IMR-90 (cell line): ENCODE data around the gene PNO1. TPM values are rescaled to one million over a fixed set of nuclear protein-coding genes. Genes with fewer than 3 reads are reported as not detected.

ENCODE experiments used
- ATAC-seq: fragments of 200-7000 bp; cut with Tn5 transposase; 2 replicates; pipeline ENCODE4 v1.9.1; 2020; ENCODE audit warnings: low read depth, mild to moderate bottlenecking, moderate library complexity
- BruUV-seq: library from RNA; stranded (reverse); fragments of 400-500 nt; replicated peaks from 2 replicates; lab custom pipeline; 2021; lab: Mats Ljungman, UMichigan
- CTCF ChIA-PET: fragments of 300-600 bp; formaldehyde crosslinking; extraction: SDS; loops from one replicate; lab custom pipeline; 2021; ENCODE audit warnings: antibody characterized with exemption; lab: Yijun Ruan, JAX
- POLR2A ChIA-PET: fragments of 300-600 bp; sonication (Branson Sonifier 250); formaldehyde crosslinking; loops from one replicate; lab custom pipeline; 2022; ENCODE audit warnings: antibody characterized with exemption; ENCODE audit not compliant: unreplicated experiment; lab: Charles Lee
- DNase-seq: peaks from one replicate; pipeline ENCODE4 v3.0.0; 2013
- H2AFZ ChIP-seq: replicated peaks from 2 replicates; pipeline ENCODE3; 2013; ENCODE audit warnings: low read length, mild to moderate bottlenecking; ENCODE audit not compliant: poor library complexity
- H2AK5ac ChIP-seq: 2 replicates; pipeline ENCODE4 v1.6.1; 2013; ENCODE audit warnings: low read depth, low read length, inconsistent platforms
- H2AK9ac ChIP-seq: replicated peaks from 2 replicates; pipeline ENCODE3; 2013; ENCODE audit warnings: mild to moderate bottlenecking, low read depth, low read length, moderate library complexity; ENCODE audit not compliant: poor library complexity
- H2BK120ac ChIP-seq: 2 replicates; pipeline ENCODE4 v1.6.1; 2013; ENCODE audit warnings: low read depth, low read length, inconsistent platforms
- H2BK15ac ChIP-seq: 3 replicates; pipeline ENCODE4 v1.6.1; 2013; ENCODE audit warnings: low read depth, low read length, inconsistent platforms
- H2BK20ac ChIP-seq: 2 replicates; pipeline ENCODE4 v1.6.1; 2013; ENCODE audit warnings: low read depth, mild to moderate bottlenecking, inconsistent platforms, low read length, moderate library complexity
- H2BK5ac ChIP-seq: 2 replicates; pipeline ENCODE4 v1.6.1; 2013; ENCODE audit warnings: mild to moderate bottlenecking, low read depth, low read length, inconsistent platforms; ENCODE audit not compliant: poor library complexity, severe bottlenecking
- H3K14ac ChIP-seq: replicated peaks from 2 replicates; pipeline ENCODE4 v1.6.1; 2013; ENCODE audit warnings: low read depth, low read length, inconsistent platforms
- H3K18ac ChIP-seq: 2 replicates; pipeline ENCODE4 v1.6.1; 2013; ENCODE audit warnings: low read depth, low read length, control low read depth
- H3K23ac ChIP-seq: 2 replicates; pipeline ENCODE4 v1.6.1; 2013; ENCODE audit warnings: low read depth, low read length, inconsistent platforms
- H3K27ac ChIP-seq: 2 replicates; pipeline ENCODE4 v1.5.1; 2013; ENCODE audit warnings: mild to moderate bottlenecking, control low read depth, low read length; ENCODE audit not compliant: insufficient read depth
- H3K27me3 ChIP-seq: 2 replicates; pipeline ENCODE4 v1.6.1; 2013; ENCODE audit warnings: low read length; ENCODE audit not compliant: control insufficient read depth, insufficient read depth
- H3K36me3 ChIP-seq: 2 replicates; pipeline ENCODE4 v1.6.1; 2013; ENCODE audit warnings: low read length, mixed read lengths; ENCODE audit not compliant: control insufficient read depth, insufficient read depth
- H3K4ac ChIP-seq: 2 replicates; pipeline ENCODE4 v1.6.1; 2013; ENCODE audit warnings: low read depth, low read length, inconsistent platforms
- H3K4me1 ChIP-seq: 2 replicates; pipeline ENCODE4 v1.6.1; 2013; ENCODE audit warnings: low read length, mixed read lengths; ENCODE audit not compliant: control insufficient read depth, insufficient read depth
- H3K4me2 ChIP-seq: 2 replicates; pipeline ENCODE4 v1.6.1; 2013; ENCODE audit warnings: low read depth, mild to moderate bottlenecking, control low read depth, low read length, moderate library complexity
- H3K4me3 ChIP-seq: 2 replicates; pipeline ENCODE4 v1.5.1; 2013; ENCODE audit warnings: low read depth, mild to moderate bottlenecking, control low read depth, low read length, moderate library complexity; ENCODE audit not compliant: insufficient read depth
- H3K56ac ChIP-seq: 2 replicates; pipeline ENCODE4 v1.6.1; 2013; ENCODE audit warnings: low read length, inconsistent platforms; ENCODE audit not compliant: insufficient read depth; ENCODE audit errors: extremely low read depth
- H3K79me1 ChIP-seq, 2 experiments: 2 replicates each; pipeline ENCODE4 v1.6.1; 2013; ENCODE audit warnings: low read length in 2 of 2, inconsistent platforms in 1 of 2, low read depth in 1 of 2
- H3K9ac ChIP-seq: 2 replicates; pipeline ENCODE4 v1.6.1; 2013; ENCODE audit warnings: low read depth, low read length, control low read depth
- H3K9me1 ChIP-seq: 2 replicates; pipeline ENCODE4 v1.6.1; 2013; ENCODE audit warnings: low read length, inconsistent platforms; ENCODE audit not compliant: insufficient read depth
- H3K9me3 ChIP-seq: 2 replicates; pipeline ENCODE4 v1.6.1; 2013; ENCODE audit warnings: low read length; ENCODE audit not compliant: control insufficient read depth, insufficient read depth
- H4K20me1 ChIP-seq: 2 replicates; pipeline ENCODE4 v1.6.1; 2013; ENCODE audit warnings: low read length, inconsistent platforms; ENCODE audit not compliant: insufficient read depth
- H4K5ac ChIP-seq: 2 replicates; pipeline ENCODE4 v1.6.1; 2013; ENCODE audit warnings: mild to moderate bottlenecking, low read depth, low read length, control low read depth
- H4K8ac ChIP-seq, 2 experiments: 2 replicates each; pipeline ENCODE4 v1.6.1; 2013; ENCODE audit warnings: low read depth in 2 of 2, low read length in 2 of 2, control low read depth in 1 of 2, inconsistent platforms in 1 of 2
- H4K91ac ChIP-seq: 2 replicates; pipeline ENCODE4 v1.6.1; 2013; ENCODE audit warnings: low read depth, low read length, inconsistent platforms; ENCODE audit not compliant: insufficient read depth
- CEBPB ChIP-seq: IDR thresholded peaks from 2 replicates; pipeline ENCODE4 v1.6.1; 2012; ENCODE audit warnings: low read depth, low read length, improper control_type of control experiment
- FOS ChIP-seq: fragments of 150-350 bp; IDR thresholded peaks from 2 replicates; pipeline ENCODE4 v1.6.1; 2016; ENCODE audit warnings: low read depth, low read length
- MAFK ChIP-seq: IDR thresholded peaks from 2 replicates; pipeline ENCODE4 v1.6.1; 2012; ENCODE audit warnings: low read depth, low read length, improper control_type of control experiment
- MAZ ChIP-seq: IDR thresholded peaks from 2 replicates; pipeline ENCODE4 v1.6.1; 2012; ENCODE audit warnings: low read depth, mild to moderate bottlenecking, low read length, improper control_type of control experiment, moderate library complexity, borderline replicate concordance
- POLR2A ChIP-seq: IDR thresholded peaks from 2 replicates; pipeline ENCODE4 v1.6.1; 2012; ENCODE audit warnings: mild to moderate bottlenecking, low read depth, low read length
- RAD21 ChIP-seq: IDR thresholded peaks from 2 replicates; pipeline ENCODE4 v1.6.1; 2012; ENCODE audit warnings: low read length, improper control_type of control experiment
- RCOR1 ChIP-seq: IDR thresholded peaks from 2 replicates; pipeline ENCODE4 v1.6.1; 2012; ENCODE audit warnings: mild to moderate bottlenecking, low read length, improper control_type of control experiment; ENCODE audit not compliant: insufficient replicate concordance
- RFX5 ChIP-seq: IDR thresholded peaks from 2 replicates; pipeline ENCODE4 v1.8.0; 2012; ENCODE audit warnings: low read depth, mild to moderate bottlenecking, low read length, moderate library complexity
- WGBS, 2 experiments: methylation state at CpG; one replicate each; pipeline versions ENCODE4 v1.1.5 to v1.1.7; 2013; ENCODE audit warnings: missing lambda C conversion rate in 2 of 2; ENCODE audit not compliant: insufficient read length in 1 of 2; ENCODE audit errors: extremely low coverage in 2 of 2; 5-methylcytosine and 5-hydroxymethylcytosine counted together
- dilution Hi-C: fragments of 300-500 bp; cut with HindIII; formaldehyde crosslinking; loops from one replicate; pipeline ENCODE4 v1.14.3; 2018; ENCODE audit warnings: low sequenced_read_pairs; ENCODE audit not compliant: unreplicated experiment
- in situ Hi-C: fragments of 300-500 bp; cut with MboI; formaldehyde crosslinking; loops from 3 replicates; pipeline ENCODE4 v1.14.3; 2019; ENCODE audit warnings: low sequenced_read_pairs, inconsistent platforms, mixed read lengths
- intact Hi-C: fragments of 100-400 bp; cut with micrococcal nuclease; formaldehyde crosslinking; loops from 2 replicates; pipeline ENCODE4 v1.10.0; 2022
- polyA plus RNA-seq, 3 experiments: library from polyadenylated mRNA; depleted of rRNA; stranded (reverse); fragments of >200 nt; gene quantifications; 2 replicates each; pipeline ENCODE4 v1.2.3, GENCODE V29; 2012; ENCODE audit warnings: low replicate concordance in 1 of 3
- total RNA-seq: library from RNA; depleted of rRNA; stranded (reverse); fragments of >200 nt; gene quantifications from 2 replicates; pipeline ENCODE4 v1.2.3, GENCODE V29; 2012
- TF ChIP-seq, protein P1 (sequence below): fragments of 150-350 bp; IDR thresholded peaks from 2 replicates; pipeline ENCODE4 v1.6.1; 2017; ENCODE audit warnings: mild to moderate bottlenecking, antibody characterized with exemption, low read length, low read depth
- TF ChIP-seq, protein P2 (sequence below): conservative IDR thresholded peaks from 2 replicates; pipeline ENCODE4 v1.5.1; 2012; ENCODE audit warnings: mild to moderate bottlenecking, low read depth, low read length, improper control_type of control experiment
- TF ChIP-seq, protein P3 (sequence below): fragments of 150-350 bp; IDR thresholded peaks from 2 replicates; pipeline ENCODE4 v1.6.1; 2016; ENCODE audit warnings: low read depth, mild to moderate bottlenecking, low read length, moderate library complexity, borderline replicate concordance

PNO1 gene
- total and polyA plus RNA-seq, 2 of the 4 experiments (the other 2 are of a cell fraction), result 12.8 to 14.7 TPM

DNA sequence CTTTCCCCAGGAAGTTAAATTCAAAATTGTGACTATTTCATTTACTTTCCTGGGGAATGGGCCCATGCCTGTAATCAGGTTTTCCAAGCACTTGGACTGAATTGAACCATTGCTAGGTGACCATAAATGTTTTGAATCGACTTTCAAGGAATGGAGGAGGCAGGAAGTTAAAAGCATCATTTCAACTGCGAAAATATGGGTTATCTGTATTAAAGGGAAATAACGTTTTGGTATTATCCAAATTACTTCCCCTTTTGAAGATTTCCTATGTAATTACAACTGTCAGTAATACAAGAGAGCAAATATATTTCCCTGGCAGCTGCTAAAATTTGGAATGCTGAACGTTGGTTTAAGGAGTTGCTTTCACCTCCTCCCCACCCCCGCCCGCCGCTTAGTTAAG, 19.0 kb downstream of the PNO1 start:
- Histone ChIP-seq H3K9ac (no peak overlapping the region), H3K18ac (no peak overlapping the region), H3K9me3 (no peaks in the 10 kb centered on the region), H2AK5ac (no peak overlapping the region), H3K9me1 (no peaks in the 10 kb centered on the region), H2AK9ac (no peak overlapping the region), H3K23ac (no peak overlapping the region), H3K14ac (no peak overlapping the region), H3K56ac (no peak overlapping the region), H3K27ac (no peak overlapping the region), H3K4me3 (no peak overlapping the region), H2BK5ac (no peak overlapping the region), H4K20me1 (peaks cover 3% of the 10 kb centered on the region; the same call in 1 of the 2 replicates), H3K36me3 (peaks cover 11% of the 10 kb centered on the region), H4K8ac (no peak overlapping the region), H4K91ac (no peak overlapping the region), H2AFZ (no peak overlapping the region), H3K79me1 (peaks cover 17 to 36% of the 10 kb centered on the region in 2 experiments), H2BK20ac (no peak overlapping the region), H4K5ac (no peak overlapping the region), H3K4ac (no peak overlapping the region), H2BK120ac (no peak overlapping the region), H3K4me2 (no peak overlapping the region), H3K4me1 (peaks cover 6% of the 10 kb centered on the region), H2BK15ac (no peak overlapping the region), H3K27me3 (no peaks in the 10 kb centered on the region)
- WGBS, 2 experiments, result no CpG with 5 or more reads among the region's 7 CpGs
- in situ Hi-C loops, result no loop called here
- dilution Hi-C loops, result no loop called here
- intact Hi-C loops, result no loop called here
- DNase-seq (no peak), ATAC-seq (no peak)
- no TSS peak for BruUV-seq
- POLR2A ChIA-PET, result no interaction called here
- TF ChIP-seq MAFK, result no peak
- no peak for TF ChIP-seq RCOR1
- TF ChIP-seq, protein P1, sequence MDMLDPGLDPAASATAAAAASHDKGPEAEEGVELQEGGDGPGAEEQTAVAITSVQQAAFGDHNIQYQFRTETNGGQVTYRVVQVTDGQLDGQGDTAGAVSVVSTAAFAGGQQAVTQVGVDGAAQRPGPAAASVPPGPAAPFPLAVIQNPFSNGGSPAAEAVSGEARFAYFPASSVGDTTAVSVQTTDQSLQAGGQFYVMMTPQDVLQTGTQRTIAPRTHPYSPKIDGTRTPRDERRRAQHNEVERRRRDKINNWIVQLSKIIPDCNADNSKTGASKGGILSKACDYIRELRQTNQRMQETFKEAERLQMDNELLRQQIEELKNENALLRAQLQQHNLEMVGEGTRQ, result no peak
- TF ChIP-seq RFX5, result no peak
- TF ChIP-seq POLR2A, result no peak
- no peak for TF ChIP-seq CEBPB
- TF ChIP-seq, protein P2, sequence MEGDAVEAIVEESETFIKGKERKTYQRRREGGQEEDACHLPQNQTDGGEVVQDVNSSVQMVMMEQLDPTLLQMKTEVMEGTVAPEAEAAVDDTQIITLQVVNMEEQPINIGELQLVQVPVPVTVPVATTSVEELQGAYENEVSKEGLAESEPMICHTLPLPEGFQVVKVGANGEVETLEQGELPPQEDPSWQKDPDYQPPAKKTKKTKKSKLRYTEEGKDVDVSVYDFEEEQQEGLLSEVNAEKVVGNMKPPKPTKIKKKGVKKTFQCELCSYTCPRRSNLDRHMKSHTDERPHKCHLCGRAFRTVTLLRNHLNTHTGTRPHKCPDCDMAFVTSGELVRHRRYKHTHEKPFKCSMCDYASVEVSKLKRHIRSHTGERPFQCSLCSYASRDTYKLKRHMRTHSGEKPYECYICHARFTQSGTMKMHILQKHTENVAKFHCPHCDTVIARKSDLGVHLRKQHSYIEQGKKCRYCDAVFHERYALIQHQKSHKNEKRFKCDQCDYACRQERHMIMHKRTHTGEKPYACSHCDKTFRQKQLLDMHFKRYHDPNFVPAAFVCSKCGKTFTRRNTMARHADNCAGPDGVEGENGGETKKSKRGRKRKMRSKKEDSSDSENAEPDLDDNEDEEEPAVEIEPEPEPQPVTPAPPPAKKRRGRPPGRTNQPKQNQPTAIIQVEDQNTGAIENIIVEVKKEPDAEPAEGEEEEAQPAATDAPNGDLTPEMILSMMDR, result no peak
- TF ChIP-seq, protein P3, sequence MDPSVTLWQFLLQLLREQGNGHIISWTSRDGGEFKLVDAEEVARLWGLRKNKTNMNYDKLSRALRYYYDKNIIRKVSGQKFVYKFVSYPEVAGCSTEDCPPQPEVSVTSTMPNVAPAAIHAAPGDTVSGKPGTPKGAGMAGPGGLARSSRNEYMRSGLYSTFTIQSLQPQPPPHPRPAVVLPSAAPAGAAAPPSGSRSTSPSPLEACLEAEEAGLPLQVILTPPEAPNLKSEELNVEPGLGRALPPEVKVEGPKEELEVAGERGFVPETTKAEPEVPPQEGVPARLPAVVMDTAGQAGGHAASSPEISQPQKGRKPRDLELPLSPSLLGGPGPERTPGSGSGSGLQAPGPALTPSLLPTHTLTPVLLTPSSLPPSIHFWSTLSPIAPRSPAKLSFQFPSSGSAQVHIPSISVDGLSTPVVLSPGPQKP, result no peak
- no peak for TF ChIP-seq MAZ
- TF ChIP-seq RAD21, result no peak
- no peak for TF ChIP-seq FOS
- CTCF ChIA-PET, result interaction anchor here (0.7 to 1.6 kb wide), 3 partner anchors 12 to 68 kb away, joined by 3 to 4 read pairs (median 3); no protein-coding TSS in a partner anchor
